ENCODE results near the gene BCR. TPM values are rescaled to one million over a fixed set of nuclear protein-coding genes. Genes with fewer than 3 reads are reported as not detected.

Gene BCR
- total RNA-seq, 1 donor from 2014 or later, result 92.6 TPM

GRCh38 chr22:23242473-23243001, 62.2 kb downstream of the BCR start:
- Mint-ChIP-seq H3K36me3 (ENCODE audit: low read depth, unreplicated experiment) (peaks cover 5% of the 10 kb centered on the region), H3K27me3 (ENCODE audit: unreplicated experiment) (peaks cover 5% of the 10 kb centered on the region), H3K4me1 (ENCODE audit: unreplicated experiment) (peaks cover 45% of the 10 kb centered on the region), H3K27ac (ENCODE audit: unreplicated experiment) (peak overlapping the region; percentile 81), H3K4me3 (ENCODE audit: unreplicated experiment) (peak overlapping the region; percentile 48), H3K9me3 (ENCODE audit: unreplicated experiment) (no peaks in the 10 kb centered on the region)
- no peak for TF ChIP-seq CTCF (IDR thresholded peaks at IDR 0.05; ENCODE audit: unreplicated experiment)
- no peak for DNase-seq (ENCODE audit: low spot score)

- Mint-ChIP-seq H3K27ac (ENCODE audit: unreplicated experiment) (no peak overlapping the region), H3K27me3 (ENCODE audit: unreplicated experiment) (peaks cover 5% of the 10 kb centered on the region), H3K4me1 (ENCODE audit: unreplicated experiment) (peaks cover 45% of the 10 kb centered on the region), H3K9me3 (ENCODE audit: unreplicated experiment) (no peaks in the 10 kb centered on the region), H3K4me3 (ENCODE audit: unreplicated experiment) (no peak overlapping the region), H3K36me3 (ENCODE audit: low read depth, unreplicated experiment) (peaks cover 5% of the 10 kb centered on the region)
- TF ChIP-seq CTCF (IDR thresholded peaks at IDR 0.05; ENCODE audit: unreplicated experiment), result no peak
- no peak for DNase-seq (ENCODE audit: low spot score)
Measured at GRCh38 chr22:23243006-23243573, 62.8 kb downstream of the BCR start.

- no peak for TF ChIP-seq CTCF (IDR thresholded peaks at IDR 0.05; ENCODE audit: unreplicated experiment)
- H3K4me1 Mint-ChIP-seq (ENCODE audit: unreplicated experiment), result peaks cover 49% of the 10 kb centered on the region
- H3K4me3 Mint-ChIP-seq (ENCODE audit: unreplicated experiment), result peak overlapping the region; percentile 13
- peaks cover 5% of the 10 kb centered on the region for H3K27me3 Mint-ChIP-seq (ENCODE audit: unreplicated experiment)
- H3K9me3 Mint-ChIP-seq (ENCODE audit: unreplicated experiment), result no peaks in the 10 kb centered on the region
- no peak for DNase-seq (ENCODE audit: low spot score)
- peak overlapping the region; percentile 20 for H3K27ac Mint-ChIP-seq (ENCODE audit: unreplicated experiment)
- peaks cover 3% of the 10 kb centered on the region for H3K36me3 Mint-ChIP-seq (ENCODE audit: low read depth, unreplicated experiment)
Measured at GRCh38 chr22:23243859-23244689, 63.8 kb downstream of the BCR start.

- Mint-ChIP-seq H3K27me3 (ENCODE audit: unreplicated experiment) (peaks cover 5% of the 10 kb centered on the region), H3K36me3 (ENCODE audit: low read depth, unreplicated experiment) (no peaks in the 10 kb centered on the region), H3K4me3 (ENCODE audit: unreplicated experiment) (no peak overlapping the region), H3K4me1 (ENCODE audit: unreplicated experiment) (peaks cover 53% of the 10 kb centered on the region), H3K27ac (ENCODE audit: unreplicated experiment) (no peak overlapping the region), H3K9me3 (ENCODE audit: unreplicated experiment) (no peaks in the 10 kb centered on the region)
- DNase-seq (ENCODE audit: low spot score), result no peak
- TF ChIP-seq CTCF (IDR thresholded peaks at IDR 0.05; ENCODE audit: unreplicated experiment), result no peak
Measured at GRCh38 chr22:23244690-23245044, 64.4 kb downstream of the BCR start.

All from endothelial cell (in vitro differentiated cells).